Measurements from ENCODE around the gene BCAS3. TPM values are rescaled to one million over a fixed set of nuclear protein-coding genes. Genes with fewer than 3 reads are reported as not detected.

BCAS3 gene
- polyA plus RNA-seq, 6 donors from 2014 or later, result 22.0 to 38.9 (median 24.5) TPM

DNA sequence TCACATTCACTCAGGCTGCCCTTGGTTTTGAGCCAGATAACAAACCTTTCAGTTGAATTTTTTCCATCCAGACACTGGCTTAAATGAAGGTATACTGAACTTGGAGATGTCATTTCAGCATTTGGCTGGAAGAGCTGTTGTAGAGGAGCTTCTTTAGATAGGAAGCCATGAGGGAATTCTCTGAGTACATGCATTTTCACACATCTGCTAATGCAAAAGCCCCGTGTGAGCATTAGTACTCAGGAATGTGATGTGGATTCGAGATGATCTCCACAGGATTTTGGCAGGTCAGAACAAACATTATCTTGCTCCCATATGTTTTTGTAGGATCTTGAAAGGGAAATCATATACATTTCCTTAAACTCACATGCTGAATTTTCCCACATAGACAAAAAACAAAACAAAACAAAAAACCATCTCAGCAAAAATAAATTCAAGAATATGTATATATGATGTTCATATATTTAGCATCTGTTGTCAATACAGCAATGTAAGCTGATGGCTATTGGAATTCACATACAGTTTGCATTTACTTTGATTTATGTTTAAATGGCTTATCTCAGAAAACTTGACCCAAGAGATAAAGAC is 444.8 kb downstream of the BCAS3 start:
- Mint-ChIP-seq H3K27me3 (no peaks in the 10 kb centered on the region), H3K36me3 (peaks cover 0 to 6% of the 10 kb centered on the region in 2 donors), H3K9me3 (peaks cover 0 to 6% (median 0%) of the 10 kb centered on the region in 7 donors), H3K4me3 (no peak overlapping the region), H3K4me1 (no peaks in the 10 kb centered on the region), H3K27ac (no peak overlapping the region)
- ATAC-seq (ENCODE audit: low read depth in 2 of 2) (no peak), DNase-seq (no peak)

DNA sequence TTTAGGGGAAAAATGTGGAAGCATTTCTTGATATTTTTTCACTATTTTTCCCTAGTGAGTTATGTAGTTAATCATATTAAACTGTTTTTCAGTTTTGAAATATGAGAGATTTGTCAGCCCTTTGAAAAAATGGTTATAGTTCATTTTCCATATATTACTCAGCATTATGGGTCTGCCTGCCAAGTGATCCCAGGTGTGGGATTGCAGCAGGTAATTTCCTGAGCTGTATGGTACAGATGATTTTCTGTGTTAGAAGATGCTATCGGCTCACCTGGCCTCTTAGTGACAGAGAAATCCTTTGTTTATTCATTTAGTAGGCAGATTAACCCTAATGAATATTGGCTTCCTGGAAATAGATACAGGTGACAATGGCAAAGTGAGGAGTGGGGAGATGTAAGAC is 446.9 kb downstream of the BCAS3 start:
- no peak for ATAC-seq (ENCODE audit: low read depth in 2 of 2)
- Mint-ChIP-seq H3K4me3 (no peak overlapping the region), H3K36me3 (no peaks in the 10 kb centered on the region), H3K4me1 (peaks cover 0 to 11% (median 5%) of the 10 kb centered on the region in 3 donors), H3K9me3 (no peaks in the 10 kb centered on the region), H3K27ac (no peak overlapping the region), H3K27me3 (no peaks in the 10 kb centered on the region)
- no peak for DNase-seq

DNA sequence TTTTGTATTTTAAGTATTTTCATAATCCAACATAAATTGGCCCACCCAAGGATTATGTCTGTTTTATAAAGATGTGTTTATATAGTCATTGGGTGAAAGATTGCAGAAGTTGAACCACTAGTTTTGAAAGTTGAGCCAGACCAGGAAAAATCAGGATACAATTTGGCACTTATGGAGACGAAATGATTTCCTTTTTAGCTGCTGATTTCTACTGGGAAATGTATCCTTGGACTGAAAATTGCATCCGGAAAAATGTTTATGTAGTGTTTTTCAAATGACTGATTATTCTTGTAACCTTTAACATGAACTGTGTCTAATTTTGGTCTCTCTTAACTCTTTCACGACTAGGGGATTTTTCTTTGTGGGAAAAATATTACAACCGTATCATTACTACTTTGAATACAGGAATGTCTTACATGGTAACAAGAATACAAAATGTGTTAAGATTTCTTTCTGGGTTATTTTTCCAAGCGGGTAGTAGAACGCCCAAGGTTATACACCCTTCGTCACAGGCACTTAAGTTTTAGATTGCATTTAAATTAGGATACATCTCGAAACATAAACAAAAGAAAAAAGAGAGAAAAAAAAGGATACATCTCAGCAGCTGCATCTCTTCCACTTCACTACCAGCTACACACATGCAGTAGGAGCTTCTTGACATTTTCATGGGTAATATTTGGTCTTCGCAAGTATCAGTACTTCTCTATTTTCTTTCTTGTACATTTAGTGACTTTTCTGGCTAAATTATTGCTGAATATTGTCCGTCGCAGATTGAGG is 449.0 kb downstream of the BCAS3 start:
- ATAC-seq (ENCODE audit: low read depth in 2 of 2) (no peak), DNase-seq (no peak)
- Mint-ChIP-seq H3K27me3 (no peaks in the 10 kb centered on the region), H3K27ac (no peak overlapping the region), H3K4me3 (no peak overlapping the region), H3K9me3 (no peaks in the 10 kb centered on the region), H3K36me3 (no peaks in the 10 kb centered on the region), H3K4me1 (peaks cover 0 to 11% (median 5%) of the 10 kb centered on the region in 3 donors)

DNA sequence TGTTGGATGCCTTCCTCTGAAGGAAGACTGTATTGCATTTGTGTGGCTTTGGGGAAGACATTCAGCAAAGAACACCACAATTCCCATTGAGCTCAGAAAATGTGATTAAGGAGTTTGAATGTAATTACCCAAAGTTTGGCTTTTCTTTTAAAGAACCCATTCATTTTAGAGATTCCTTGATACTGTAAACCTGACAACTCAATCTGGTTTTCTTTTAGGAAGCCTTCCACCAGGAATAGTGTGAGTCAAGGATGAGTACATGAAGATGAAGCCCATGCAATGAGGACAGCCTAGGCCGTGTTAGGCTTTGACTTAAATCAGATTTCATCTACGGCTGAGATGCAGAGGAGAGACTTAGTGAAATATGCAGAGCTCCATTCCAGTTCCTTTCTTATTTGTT is 450.3 kb downstream of the BCAS3 start:
- Mint-ChIP-seq H3K36me3 (no peaks in the 10 kb centered on the region), H3K4me1 (peaks cover 0 to 11% (median 5%) of the 10 kb centered on the region in 3 donors), H3K27me3 (no peaks in the 10 kb centered on the region), H3K9me3 (no peaks in the 10 kb centered on the region), H3K4me3 (no peak overlapping the region), H3K27ac (no peak overlapping the region)
- ATAC-seq (ENCODE audit: low read depth in 2 of 2), result no peak
- DNase-seq, result no peak

DNA sequence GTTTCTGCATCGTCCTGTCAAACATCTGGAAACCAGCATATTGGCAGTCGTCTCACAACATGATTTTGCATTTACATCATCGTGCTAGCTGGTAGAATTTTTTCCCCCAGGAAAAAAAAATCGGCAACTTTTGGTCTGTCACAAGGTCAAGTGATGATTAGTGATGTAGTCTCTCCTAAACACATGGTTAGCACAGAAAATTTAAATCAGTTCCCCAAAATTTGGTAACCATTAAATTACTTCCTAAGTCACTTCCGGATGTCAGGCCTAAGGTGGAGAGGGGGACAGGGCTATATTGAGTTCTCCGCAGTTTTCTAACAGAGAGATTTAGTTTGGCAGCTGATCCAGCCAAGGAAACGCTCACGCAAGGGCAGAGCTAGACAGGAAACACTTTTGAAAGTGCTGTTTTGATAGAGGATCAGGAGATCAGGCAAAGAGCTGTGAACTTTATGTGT is 451.0 kb downstream of the BCAS3 start:
- ATAC-seq (ENCODE audit: low read depth in 2 of 2) (peak in 1 of 2 donors; percentile 28), DNase-seq (no peak)
- Mint-ChIP-seq H3K27ac (peak overlapping the region in 3 of 6 donors; percentile 1 to 46 (median 12)), H3K4me1 (peaks cover 0 to 11% (median 5%) of the 10 kb centered on the region in 3 donors), H3K36me3 (no peaks in the 10 kb centered on the region), H3K9me3 (no peaks in the 10 kb centered on the region), H3K27me3 (no peaks in the 10 kb centered on the region), H3K4me3 (peak overlapping the region in 1 of 8 donors; percentile 36)

DNA sequence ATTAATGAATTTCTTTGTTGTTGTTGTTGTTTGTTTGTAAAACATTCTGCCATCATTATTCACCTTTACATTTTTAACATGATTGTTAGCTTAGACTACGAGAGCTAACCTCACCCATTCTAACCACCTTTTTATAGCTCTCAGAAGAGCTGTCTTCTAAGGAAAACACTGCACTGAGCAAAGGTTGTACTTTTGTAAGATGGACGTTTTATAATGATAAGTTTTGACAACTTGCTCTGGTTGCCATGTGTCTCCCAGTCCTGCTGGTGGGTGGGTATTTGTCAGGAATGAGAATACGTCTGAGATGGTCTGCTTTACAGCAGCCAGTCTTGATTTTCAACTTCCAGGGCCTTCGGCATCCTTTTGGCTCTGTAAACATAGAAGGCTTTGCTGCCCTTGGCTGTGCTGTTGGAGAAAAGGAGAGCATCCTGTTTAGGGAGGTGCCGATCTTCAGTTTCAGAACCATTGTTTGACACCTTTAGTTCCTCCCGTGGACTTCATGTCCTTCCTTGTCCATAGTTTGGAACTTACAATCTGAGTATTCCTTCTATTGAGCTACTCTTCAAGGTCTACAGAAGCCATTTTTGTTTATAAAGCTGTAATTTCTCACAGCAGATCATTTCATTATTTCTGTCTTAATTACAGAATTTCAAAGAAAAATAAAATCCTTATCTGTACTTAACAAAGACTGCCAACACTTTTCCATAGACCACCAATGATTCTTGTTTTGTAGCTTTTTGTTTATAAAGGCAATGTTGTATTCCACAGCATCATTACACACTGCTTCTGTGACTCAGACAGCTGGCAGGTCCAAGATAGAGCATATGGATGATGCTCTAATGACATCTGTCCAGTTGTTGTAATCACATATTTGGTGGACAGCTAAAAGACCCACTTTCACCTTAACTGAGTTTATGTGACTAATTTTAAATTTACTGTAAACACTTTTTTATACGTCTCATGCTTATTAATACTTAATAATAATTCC is 451.9 kb downstream of the BCAS3 start:
- Mint-ChIP-seq H3K9me3 (no peaks in the 10 kb centered on the region), H3K36me3 (no peaks in the 10 kb centered on the region), H3K27ac (peak overlapping the region in 3 of 6 donors; percentile 1 to 43 (median 12)), H3K27me3 (no peaks in the 10 kb centered on the region), H3K4me3 (no peak overlapping the region), H3K4me1 (peaks cover 0 to 11% (median 5%) of the 10 kb centered on the region in 3 donors)
- ATAC-seq (ENCODE audit: low read depth in 2 of 2) (no peak), DNase-seq (no peak)

DNA sequence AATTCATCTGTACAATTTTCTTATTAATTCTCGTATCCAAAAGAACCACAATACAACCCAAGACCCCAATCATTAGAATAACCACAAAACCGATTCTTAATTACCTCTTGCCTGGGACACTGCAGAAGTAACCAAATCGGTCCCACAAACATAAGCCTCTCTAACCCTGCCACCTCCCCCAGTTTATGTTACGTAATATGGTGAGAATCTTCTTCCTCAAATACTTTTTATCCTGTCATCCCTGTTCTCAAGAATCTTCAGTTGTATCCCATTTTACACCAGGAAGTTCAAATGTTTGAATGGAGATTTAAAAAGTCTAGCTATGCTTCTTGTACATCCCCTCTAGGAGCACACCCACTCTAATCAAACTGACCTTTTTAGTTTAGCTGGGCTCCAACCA is 452.7 kb downstream of the BCAS3 start:
- no peak for DNase-seq
- Mint-ChIP-seq H3K4me1 (peaks cover 0 to 11% (median 5%) of the 10 kb centered on the region in 3 donors), H3K36me3 (no peaks in the 10 kb centered on the region)

DNA sequence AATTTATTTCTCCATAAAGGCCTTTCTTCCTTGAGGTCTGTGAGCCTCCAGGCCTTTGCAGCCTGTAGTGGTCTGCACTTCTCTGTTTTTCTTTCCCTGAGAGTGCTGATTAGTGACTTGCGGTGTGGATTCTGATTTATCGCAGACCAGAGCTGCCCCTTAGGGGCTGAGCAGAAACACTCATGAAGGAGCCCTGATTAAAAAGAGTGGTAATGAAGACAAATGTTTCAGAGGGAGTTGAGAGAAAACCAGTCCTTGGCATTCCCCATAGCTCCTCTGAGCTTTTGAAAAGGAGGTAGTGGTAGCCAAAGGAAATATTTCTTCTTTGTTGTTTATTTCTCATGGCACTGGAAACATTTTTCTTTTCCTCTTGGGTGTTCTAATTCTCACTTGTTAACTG is 453.9 kb downstream of the BCAS3 start:
- H3K27ac Mint-ChIP-seq, result no peak overlapping the region
- H3K9me3 Mint-ChIP-seq, result no peaks in the 10 kb centered on the region
- no peak overlapping the region for H3K4me3 Mint-ChIP-seq
- no peak for DNase-seq
- ATAC-seq (ENCODE audit: low read depth in 2 of 2), result no peak
- H3K4me1 Mint-ChIP-seq, result peaks cover 0 to 20% (median 9%) of the 10 kb centered on the region in 3 donors
- no peaks in the 10 kb centered on the region for H3K36me3 Mint-ChIP-seq
- H3K27me3 Mint-ChIP-seq, result no peaks in the 10 kb centered on the region

More for the DNA sequence above, 452.7 kb downstream of the BCAS3 start:
- no peak for ATAC-seq (ENCODE audit: low read depth in 2 of 2)
- Mint-ChIP-seq H3K27ac (peak overlapping the region in 2 of 6 donors; percentile 15 to 64), H3K27me3 (no peaks in the 10 kb centered on the region), H3K9me3 (no peaks in the 10 kb centered on the region), H3K4me3 (no peak overlapping the region)

DNA sequence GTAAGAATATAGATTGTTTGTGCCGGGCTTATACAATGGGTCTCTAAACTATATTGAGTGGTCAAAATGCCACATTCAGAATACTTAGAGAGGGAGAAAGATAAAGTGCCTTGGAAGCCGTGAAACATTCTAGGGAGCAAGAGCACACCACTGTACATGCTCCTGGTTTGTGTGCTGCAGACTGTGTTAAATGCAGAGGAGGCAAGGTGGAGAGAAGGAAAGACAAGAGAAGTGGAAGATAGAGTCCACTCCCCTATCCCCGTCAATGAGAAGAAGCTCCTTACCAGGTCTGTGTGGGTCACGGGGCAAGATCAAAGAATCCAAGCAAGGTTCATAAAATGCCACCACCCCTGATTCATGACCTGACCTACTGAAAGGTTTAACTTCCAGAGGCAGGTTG is 454.9 kb downstream of the BCAS3 start:
- ATAC-seq (ENCODE audit: low read depth in 2 of 2), result no peak
- Mint-ChIP-seq H3K4me3 (no peak overlapping the region), H3K36me3 (no peaks in the 10 kb centered on the region), H3K27ac (no peak overlapping the region), H3K4me1 (peaks cover 0 to 20% (median 9%) of the 10 kb centered on the region in 3 donors), H3K27me3 (no peaks in the 10 kb centered on the region), H3K9me3 (no peaks in the 10 kb centered on the region)
- no peak for DNase-seq

DNA sequence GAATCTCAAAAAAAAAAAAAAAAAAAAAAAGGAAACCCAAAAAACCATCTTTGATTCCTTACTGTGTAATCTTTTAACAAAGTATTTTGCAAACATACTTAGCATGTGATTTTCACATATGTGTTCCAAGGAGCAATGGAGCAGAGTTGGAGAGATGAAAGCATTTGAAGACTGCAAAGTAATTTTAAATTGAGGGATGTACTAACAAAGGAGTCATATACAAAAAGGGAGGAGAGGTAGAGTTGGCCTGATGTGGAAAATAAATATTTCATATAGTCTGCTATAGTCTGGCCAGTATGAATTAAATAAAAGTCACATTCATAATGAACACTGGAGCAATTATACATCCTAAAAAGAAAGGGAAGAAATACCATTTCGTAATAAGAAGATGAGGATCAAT is 456.2 kb downstream of the BCAS3 start:
- H3K4me3 Mint-ChIP-seq, result no peak overlapping the region
- H3K9me3 Mint-ChIP-seq, result no peaks in the 10 kb centered on the region
- no peaks in the 10 kb centered on the region for H3K27me3 Mint-ChIP-seq
- H3K4me1 Mint-ChIP-seq, result peaks cover 0 to 20% (median 7%) of the 10 kb centered on the region in 3 donors
- no peak overlapping the region for H3K27ac Mint-ChIP-seq
- ATAC-seq (ENCODE audit: low read depth in 2 of 2), result no peak
- no peaks in the 10 kb centered on the region for H3K36me3 Mint-ChIP-seq
- no peak for DNase-seq

DNA sequence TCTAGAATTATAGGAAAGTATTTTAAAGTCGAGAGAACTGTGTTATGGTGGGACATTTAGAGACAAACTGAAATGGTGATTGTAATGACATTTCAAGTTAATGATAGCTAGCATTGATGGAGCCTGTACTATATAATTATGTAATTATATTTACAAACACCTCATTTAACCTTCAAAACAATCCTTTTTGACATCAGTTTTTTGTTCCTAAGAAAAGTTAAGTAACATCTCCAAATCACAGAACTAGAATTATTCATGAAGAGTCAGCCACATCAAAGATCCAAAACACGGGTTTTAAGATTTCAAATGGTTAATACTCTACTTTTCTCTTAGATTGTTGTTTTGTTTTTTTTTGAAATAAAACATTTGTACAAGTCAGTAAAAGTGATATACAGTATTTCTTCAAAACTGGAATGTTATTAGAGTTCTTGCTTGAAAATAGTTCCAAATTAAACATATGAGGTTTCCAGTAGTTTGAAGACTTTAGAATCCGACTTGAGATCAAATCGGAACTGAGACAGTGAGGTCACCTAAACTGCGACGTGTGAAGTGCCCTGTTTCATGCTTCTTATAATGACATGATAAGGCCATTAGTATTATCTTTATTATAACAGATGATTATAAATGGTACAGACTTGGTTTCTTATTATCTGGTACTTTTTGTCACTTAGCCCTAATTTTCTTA is 457.0 kb downstream of the BCAS3 start:
- Mint-ChIP-seq H3K4me3 (no peak overlapping the region), H3K4me1 (peaks cover 8 to 24% (median 13%) of the 10 kb centered on the region in 3 donors), H3K27me3 (no peaks in the 10 kb centered on the region), H3K27ac (no peak overlapping the region), H3K36me3 (peaks cover 0 to 3% of the 10 kb centered on the region in 2 donors), H3K9me3 (no peaks in the 10 kb centered on the region)
- DNase-seq (no peak), ATAC-seq (ENCODE audit: low read depth in 2 of 2) (no peak)

DNA sequence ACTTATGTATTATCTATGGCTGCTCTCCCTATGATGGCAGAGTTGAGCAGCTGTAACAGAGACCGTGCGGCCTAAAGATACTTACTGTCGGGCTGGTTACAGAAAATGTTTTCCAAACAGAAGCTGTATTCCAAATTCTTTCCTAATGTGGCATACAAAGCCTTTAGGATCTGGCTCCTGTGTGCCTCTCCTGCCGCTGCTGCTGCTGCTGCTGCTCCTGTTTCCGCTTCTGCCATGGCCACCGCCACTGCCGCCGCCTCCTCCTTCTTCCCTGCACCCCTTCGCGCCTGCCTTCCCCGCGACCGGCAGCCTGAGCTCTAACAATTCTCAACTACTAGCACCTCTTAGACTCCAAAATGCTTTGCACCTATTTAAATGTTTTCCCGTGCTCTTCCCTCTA is 458.1 kb downstream of the BCAS3 start:
- Mint-ChIP-seq H3K27ac (peak overlapping the region in 1 of 6 donors; percentile 60), H3K27me3 (no peaks in the 10 kb centered on the region), H3K36me3 (peaks cover 0 to 3% of the 10 kb centered on the region in 2 donors), H3K4me1 (peaks cover 17 to 32% (median 20%) of the 10 kb centered on the region in 3 donors), H3K4me3 (peak overlapping the region; percentile 12 to 72 (median 36)), H3K9me3 (no peaks in the 10 kb centered on the region)
- no peak for ATAC-seq (ENCODE audit: low read depth in 2 of 2)
- DNase-seq, result no peak

DNA sequence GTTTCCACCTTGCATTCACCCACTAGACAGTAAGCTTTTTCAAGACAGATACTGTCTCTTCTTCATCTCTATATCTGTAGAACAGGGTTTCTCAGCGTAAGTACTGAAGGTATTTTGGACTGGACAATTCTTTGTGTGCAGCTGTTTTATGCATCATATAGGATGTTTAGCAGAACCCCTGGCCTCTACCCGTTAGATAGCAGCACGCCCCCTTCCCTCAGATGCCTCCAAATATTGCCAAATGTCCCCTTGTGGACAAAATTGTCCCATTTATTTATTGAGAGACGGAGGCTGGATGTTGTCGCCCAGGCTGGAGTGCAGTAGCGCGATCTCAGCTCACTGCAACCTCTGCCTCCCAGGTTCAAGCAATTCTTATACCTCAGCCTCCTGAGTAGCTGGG is 458.6 kb downstream of the BCAS3 start:
- Mint-ChIP-seq H3K4me3 (peak overlapping the region in 2 of 8 donors; percentile 12 to 17), H3K4me1 (peaks cover 21 to 36% (median 22%) of the 10 kb centered on the region in 3 donors), H3K27ac (no peak overlapping the region), H3K9me3 (no peaks in the 10 kb centered on the region), H3K27me3 (no peaks in the 10 kb centered on the region), H3K36me3 (peaks cover 0 to 3% of the 10 kb centered on the region in 2 donors)
- ATAC-seq (ENCODE audit: low read depth in 2 of 2) (no peak), DNase-seq (no peak)
